Measurements from ENCODE around the gene OCSTAMP. TPM values are rescaled to one million over a fixed set of nuclear protein-coding genes. Genes with fewer than 3 reads are reported as not detected.
A peak's percentile ranks its signal among the peaks of the same experiment; 100 is the strongest.

OCSTAMP gene
- total and polyA plus RNA-seq, 12 donors: not detected

DNA sequence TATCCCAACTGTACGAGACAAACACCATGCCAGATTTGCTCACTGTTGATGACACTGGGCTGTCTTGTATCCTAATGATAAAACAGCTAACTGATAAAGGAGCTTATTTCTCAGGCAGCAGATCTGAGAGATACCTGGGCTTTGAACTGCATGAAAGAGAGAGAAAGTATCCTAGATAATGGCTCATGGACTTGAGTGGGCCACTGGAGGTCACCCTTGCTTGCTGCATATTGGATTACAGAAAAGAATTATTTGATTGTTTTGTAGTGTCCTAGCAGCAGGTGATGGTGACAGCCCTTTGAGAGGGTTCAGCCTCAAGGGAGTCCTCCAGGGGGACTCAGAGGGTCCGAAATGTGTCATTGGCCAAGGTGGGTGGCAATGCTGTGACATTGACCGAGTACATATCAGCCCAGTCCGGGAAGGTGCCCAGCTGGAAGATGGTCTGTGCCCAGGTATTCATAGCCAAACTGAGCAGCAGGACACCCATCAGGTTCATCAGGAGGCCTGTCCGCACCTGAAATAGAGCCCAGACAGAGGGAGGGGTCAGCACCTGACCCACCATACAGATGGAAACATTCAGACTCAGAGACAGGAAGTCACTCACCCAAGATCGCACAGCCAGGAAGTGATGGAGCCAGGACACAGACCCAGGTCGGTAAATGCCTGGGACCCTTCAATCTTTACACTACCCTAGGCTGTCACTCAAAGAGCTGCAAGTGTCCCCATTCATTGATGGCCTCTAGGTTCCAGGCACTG is 9.4 kb upstream of the OCSTAMP start:
- Histone ChIP-seq H3K4me1 (peaks cover 0 to 20% (median 14%) of the 10 kb centered on the region in 9 donors), H3K9me3 (no peaks in the 10 kb centered on the region), H3K27ac (no peak overlapping the region), H3K36me3 (no peaks in the 10 kb centered on the region), H3K27me3 (no peaks in the 10 kb centered on the region), H3K4me3 (no peak overlapping the region)
- intact Hi-C loops (cut with DNase I): loop anchor here in 6 of 10 donors (2.0 to 10.0 kb wide), 3 partner anchors 115 to 122 kb away; no protein-coding TSS in a partner anchor
- 71 to 81% methylated on average over 7 of the region's 7 CpGs for WGBS, 2 donors
- DNase-seq: no peak
- TF ChIP-seq, protein P1, sequence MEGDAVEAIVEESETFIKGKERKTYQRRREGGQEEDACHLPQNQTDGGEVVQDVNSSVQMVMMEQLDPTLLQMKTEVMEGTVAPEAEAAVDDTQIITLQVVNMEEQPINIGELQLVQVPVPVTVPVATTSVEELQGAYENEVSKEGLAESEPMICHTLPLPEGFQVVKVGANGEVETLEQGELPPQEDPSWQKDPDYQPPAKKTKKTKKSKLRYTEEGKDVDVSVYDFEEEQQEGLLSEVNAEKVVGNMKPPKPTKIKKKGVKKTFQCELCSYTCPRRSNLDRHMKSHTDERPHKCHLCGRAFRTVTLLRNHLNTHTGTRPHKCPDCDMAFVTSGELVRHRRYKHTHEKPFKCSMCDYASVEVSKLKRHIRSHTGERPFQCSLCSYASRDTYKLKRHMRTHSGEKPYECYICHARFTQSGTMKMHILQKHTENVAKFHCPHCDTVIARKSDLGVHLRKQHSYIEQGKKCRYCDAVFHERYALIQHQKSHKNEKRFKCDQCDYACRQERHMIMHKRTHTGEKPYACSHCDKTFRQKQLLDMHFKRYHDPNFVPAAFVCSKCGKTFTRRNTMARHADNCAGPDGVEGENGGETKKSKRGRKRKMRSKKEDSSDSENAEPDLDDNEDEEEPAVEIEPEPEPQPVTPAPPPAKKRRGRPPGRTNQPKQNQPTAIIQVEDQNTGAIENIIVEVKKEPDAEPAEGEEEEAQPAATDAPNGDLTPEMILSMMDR (IDR thresholded peaks at IDR 0.05): peak in 6 of 9 donors; percentile 25 to 35 (median 26)
- no peak for ATAC-seq

DNA sequence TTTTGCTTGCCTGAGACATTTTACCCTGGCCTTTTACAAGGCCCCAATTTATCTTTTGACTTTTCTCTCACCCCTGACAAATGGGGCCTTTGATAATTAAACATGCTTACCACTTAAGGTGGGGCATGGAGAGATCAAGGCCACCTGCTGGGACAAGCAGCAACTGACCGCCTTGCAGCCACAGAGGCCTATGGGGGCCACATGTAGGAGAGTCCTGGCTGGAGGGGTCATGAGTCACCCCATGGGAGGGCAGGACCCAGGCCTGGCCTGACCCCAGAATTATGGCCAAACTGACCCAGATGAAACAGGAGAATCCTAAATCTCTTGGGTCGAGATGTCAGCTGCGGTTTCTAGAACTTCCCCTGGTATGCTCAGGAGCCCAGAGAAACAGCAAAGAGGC is 8.5 kb upstream of the OCSTAMP start:
- H3K27me3 ChIP-seq: no peaks in the 10 kb centered on the region
- H3K9me3 ChIP-seq: no peaks in the 10 kb centered on the region
- WGBS, 2 donors: 87 to 97% methylated on average over 3 of the region's 3 CpGs
- H3K27ac ChIP-seq: peak overlapping the region in 1 of 10 donors; percentile 8
- ATAC-seq (no peak), DNase-seq (no peak)
- H3K4me3 ChIP-seq: no peak overlapping the region
- intact Hi-C loops (cut with DNase I): loop anchor here in 1 of 10 donors (5.0 kb wide), 1 partner anchor 123 kb away; no protein-coding TSS in a partner anchor
- H3K36me3 ChIP-seq: no peaks in the 10 kb centered on the region
- peaks cover 0 to 20% (median 14%) of the 10 kb centered on the region in 9 donors for H3K4me1 ChIP-seq
- TF ChIP-seq, protein P1 (IDR thresholded peaks at IDR 0.05): no peak

DNA sequence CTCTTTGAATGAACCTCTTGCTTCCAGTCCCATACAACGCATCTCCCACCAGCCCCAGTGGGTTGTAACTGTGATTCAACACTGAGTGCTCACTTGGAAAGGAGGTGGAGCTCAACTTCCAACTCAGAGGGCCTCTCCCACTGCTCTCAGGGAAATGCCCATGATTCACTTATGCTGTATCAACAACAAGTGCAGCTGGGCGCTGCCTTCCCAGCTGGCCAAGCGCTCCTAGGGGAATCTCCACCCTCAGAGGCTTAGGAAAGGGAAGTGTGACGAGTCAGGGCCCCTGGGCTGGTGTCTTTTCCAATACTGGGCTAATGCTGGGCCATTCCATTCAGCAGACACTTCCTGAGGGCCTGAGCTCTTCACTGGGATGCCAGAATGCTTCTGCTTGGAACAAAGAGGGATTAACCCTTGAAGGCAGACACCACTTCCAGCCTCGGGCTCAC is 8.1 kb upstream of the OCSTAMP start:
- TF ChIP-seq, protein P1 (IDR thresholded peaks at IDR 0.05): no peak
- no peak overlapping the region for H3K4me3 ChIP-seq
- peak overlapping the region in 1 of 10 donors; percentile 8 for H3K27ac ChIP-seq
- no peaks in the 10 kb centered on the region for H3K27me3 ChIP-seq
- no peaks in the 10 kb centered on the region for H3K36me3 ChIP-seq
- DNase-seq (no peak), ATAC-seq (peak in 4 of 8 donors; percentile 27 to 76 (median 44))
- peaks cover 0 to 20% (median 14%) of the 10 kb centered on the region in 9 donors for H3K4me1 ChIP-seq
- intact Hi-C loops (cut with DNase I): loop anchor here in 1 of 10 donors (5.0 kb wide), 1 partner anchor 124 kb away; no protein-coding TSS in a partner anchor
- WGBS, 2 donors: 51 to 61% methylated on average over 5 of the region's 5 CpGs
- H3K9me3 ChIP-seq: no peaks in the 10 kb centered on the region

DNA sequence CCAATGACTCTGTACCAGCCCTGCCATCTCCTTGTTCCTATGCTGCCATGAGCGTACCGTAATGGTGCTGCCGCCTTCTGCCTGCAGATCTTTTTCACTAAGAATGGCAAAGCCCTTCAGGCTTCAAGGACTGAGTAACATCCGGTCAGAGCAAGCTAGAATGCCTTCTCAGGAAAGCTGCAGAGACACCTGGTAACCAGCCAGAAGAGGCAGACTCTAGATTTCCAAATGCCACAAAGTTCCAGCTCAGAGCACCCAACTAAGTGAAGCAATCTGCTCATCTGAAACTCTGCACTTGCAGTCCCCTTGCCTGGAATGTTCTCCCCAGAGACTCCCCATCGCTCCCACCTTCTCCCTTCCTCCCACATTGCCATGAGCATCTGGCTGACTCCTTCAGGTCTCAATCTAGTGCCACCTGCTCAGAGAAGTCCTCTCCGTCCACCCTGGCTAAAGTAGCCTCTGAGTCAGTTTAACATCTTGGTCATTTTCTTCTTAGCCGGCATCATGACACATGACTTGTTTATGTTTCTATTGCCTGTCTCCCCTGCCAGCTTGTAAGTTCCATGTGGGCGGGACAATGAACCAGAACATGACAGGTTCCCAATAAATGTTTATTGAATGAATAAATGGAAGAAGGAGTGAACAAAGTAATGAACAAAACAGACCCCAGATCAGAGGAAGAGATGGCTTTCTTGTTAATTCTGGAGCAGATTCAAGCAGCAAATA is 6.9 kb upstream of the OCSTAMP start:
- Histone ChIP-seq H3K4me1 (peaks cover 0 to 23% (median 6%) of the 10 kb centered on the region in 9 donors), H3K36me3 (no peaks in the 10 kb centered on the region), H3K27ac (no peak overlapping the region), H3K9me3 (no peaks in the 10 kb centered on the region), H3K27me3 (no peaks in the 10 kb centered on the region), H3K4me3 (no peak overlapping the region)
- intact Hi-C loops (cut with DNase I): loop anchor here in 1 of 10 donors (5.0 kb wide), 1 partner anchor 125 kb away; no protein-coding TSS in a partner anchor
- 76 to 81% methylated on average over 8 of the region's 8 CpGs for WGBS, 2 donors
- DNase-seq: no peak
- ATAC-seq: peak in 1 of 8 donors; percentile 9
- TF ChIP-seq, protein P1 (IDR thresholded peaks at IDR 0.05): no peak
